ENCODE results near the gene SUV39H2.
"Not testable (repeated sequence)": the region's sequence is repeated elsewhere in the genome, so short reads cannot be mapped to it uniquely, and the experiment has no call there.

Gene SUV39H2

DNA sequence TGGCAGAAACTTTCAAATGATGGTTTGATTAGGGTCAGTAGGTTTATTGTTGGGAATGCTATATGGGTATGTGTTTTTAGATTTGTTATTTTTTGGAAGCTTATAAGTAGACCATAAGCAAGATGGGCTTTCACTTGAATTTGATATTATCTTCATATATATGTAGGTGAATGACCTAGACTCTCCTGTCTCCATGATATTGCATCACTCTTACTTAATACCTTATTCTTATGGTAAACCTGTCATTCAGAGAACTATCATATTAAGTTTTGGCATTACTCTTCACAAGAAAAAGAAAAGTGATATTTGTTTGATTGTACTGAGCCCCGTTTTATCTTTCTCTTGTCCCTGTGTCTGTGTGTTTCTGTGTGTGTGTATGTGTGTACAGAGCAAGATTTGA is 23.2 kb upstream of the SUV39H2 start:
- no peak overlapping the region for H3K4me3 ChIP-seq (ENCODE audit: low read depth, low read length)
- no peak for TF ChIP-seq CTCF (IDR thresholded peaks at IDR 0.05; ENCODE audit: low read depth, low read length, missing control alignments)
- DNase-seq (ENCODE audit: low read depth) = no peak

GRCh38 chr10:14858338-14858960 is 20.2 kb upstream of the SUV39H2 start:
- no peak for DNase-seq (ENCODE audit: low read depth)
- no peak for TF ChIP-seq CTCF (IDR thresholded peaks at IDR 0.05; ENCODE audit: low read depth, low read length, missing control alignments)

DNA sequence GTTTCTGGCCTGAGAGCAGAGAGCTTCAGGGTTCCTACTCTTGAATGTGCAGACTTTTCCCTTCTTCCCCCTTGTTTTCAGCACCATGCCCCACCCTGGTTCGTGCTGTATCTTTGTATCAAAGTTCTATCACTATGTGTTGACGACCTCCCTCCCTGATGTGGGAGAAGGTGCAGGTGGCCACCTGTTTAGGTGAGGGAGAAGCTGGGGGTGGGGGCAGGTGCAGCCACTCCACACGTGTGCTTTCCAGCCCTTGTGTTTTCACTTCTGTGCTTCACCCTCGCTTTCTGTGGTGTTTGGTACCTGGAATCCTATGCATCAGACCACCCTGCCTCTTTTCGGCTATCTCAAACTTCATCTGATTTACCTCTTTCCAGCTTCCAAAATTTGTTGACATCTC is 19.6 kb upstream of the SUV39H2 start:
- TF ChIP-seq CTCF (IDR thresholded peaks at IDR 0.05; ENCODE audit: low read depth, low read length, missing control alignments) = no peak
- H3K4me3 ChIP-seq (ENCODE audit: low read depth, low read length) = no peak overlapping the region
- DNase-seq (ENCODE audit: low read depth) = no peak

More at GRCh38 chr10:14858338-14858960, 20.2 kb upstream of the SUV39H2 start:
- no peak overlapping the region for H3K4me3 ChIP-seq (ENCODE audit: low read depth, low read length)

DNA sequence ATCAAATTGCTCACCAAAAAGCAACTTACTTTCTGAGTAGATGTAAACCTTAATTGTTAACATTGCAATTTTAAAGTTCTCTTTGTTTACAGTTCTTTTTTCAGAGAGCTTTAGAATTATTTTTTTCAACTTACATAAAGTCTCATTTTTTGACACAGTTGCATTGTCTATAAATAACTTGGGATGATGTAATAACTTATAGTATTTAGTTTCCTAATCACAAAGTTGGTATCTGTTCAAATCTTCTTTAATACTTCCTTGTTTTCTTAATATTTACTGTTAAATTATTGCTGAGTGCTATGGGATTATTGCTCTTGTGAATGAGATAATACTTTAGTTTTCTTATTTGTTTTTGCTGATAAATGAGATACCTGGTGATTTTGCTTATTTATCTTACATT is 18.9 kb upstream of the SUV39H2 start:
- DNase-seq (ENCODE audit: low read depth) = no peak
- no peak for TF ChIP-seq CTCF (IDR thresholded peaks at IDR 0.05; ENCODE audit: low read depth, low read length, missing control alignments)
- H3K4me3 ChIP-seq (ENCODE audit: low read depth, low read length) = no peak overlapping the region

DNA sequence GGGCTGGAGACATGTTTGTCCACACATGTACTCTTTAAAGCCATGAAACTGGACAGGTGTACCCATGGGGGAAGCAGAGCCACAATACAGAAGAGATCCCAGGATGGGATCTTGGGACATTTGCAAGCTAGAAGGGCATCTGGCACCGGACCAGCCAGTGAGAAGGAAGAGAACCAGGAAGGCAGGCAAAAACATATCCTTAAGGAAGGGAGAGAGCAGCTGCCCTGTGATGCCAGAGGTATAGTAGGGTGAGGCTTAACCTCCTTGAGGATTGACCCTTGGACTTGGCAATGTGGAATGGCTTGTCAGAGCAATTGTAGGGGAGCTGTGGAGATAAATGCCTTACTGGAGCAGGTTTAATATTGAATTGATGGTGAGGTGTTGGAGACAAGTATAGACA is 17.9 kb upstream of the SUV39H2 start:
- H3K4me3 ChIP-seq (ENCODE audit: low read depth, low read length) = no peak overlapping the region
- no peak for DNase-seq (ENCODE audit: low read depth)

GRCh38 chr10:14864466-14864865 is 14.2 kb upstream of the SUV39H2 start:
- not testable (repeated sequence) for DNase-seq (ENCODE audit: low read depth); H3K4me3 ChIP-seq (ENCODE audit: low read depth, low read length)

More for the DNA sequence above, 17.9 kb upstream of the SUV39H2 start:
- TF ChIP-seq CTCF (IDR thresholded peaks at IDR 0.05; ENCODE audit: low read depth, low read length, missing control alignments) = no peak

- DNase-seq (ENCODE audit: low read depth); H3K4me3 ChIP-seq (ENCODE audit: low read depth, low read length): not testable (repeated sequence)
Observed at GRCh38 chr10:14864871-14865270, 13.8 kb upstream of the SUV39H2 start.

DNA sequence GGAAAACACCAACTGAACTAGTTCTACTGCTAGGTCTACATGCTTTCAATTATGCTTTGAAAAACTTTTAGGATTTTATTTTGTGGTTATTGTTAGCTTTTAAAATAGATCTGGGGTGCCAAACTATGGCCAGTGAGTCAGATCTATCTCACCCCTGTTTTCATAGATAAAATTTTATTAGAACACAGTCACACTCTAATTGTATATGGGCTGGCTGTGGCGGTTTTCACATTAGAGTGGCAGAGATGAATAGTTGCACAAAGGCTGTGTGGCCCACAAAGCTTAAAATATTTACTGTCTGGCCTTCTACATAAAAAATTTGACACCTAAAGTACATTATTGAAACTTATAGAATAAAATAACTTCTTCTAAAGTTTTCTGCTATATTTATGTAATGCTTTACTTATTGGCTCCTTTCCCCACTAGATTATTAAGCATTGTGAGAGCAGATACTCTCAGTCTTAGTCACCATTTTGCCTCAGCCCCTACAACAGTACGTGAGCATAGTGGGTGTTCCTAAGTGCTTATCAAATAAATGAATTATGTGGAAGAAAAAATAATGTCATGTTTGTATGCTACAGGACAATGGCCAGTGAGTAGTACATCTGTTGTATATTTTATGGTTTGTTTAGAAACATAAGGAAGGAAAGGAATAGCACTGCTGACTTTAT is 5.4 kb upstream of the SUV39H2 start:
- no peak for TF ChIP-seq CTCF (IDR thresholded peaks at IDR 0.05; ENCODE audit: low read depth, low read length, missing control alignments)
- DNase-seq (ENCODE audit: low read depth) = no peak

More for the DNA sequence above, 5.4 kb upstream of the SUV39H2 start:
- H3K4me3 ChIP-seq (ENCODE audit: low read depth, low read length) = no peak overlapping the region

All from GM12864 (cell line).